ENCODE measurements around the gene PRR23E.

The PRR23E gene

DNA sequence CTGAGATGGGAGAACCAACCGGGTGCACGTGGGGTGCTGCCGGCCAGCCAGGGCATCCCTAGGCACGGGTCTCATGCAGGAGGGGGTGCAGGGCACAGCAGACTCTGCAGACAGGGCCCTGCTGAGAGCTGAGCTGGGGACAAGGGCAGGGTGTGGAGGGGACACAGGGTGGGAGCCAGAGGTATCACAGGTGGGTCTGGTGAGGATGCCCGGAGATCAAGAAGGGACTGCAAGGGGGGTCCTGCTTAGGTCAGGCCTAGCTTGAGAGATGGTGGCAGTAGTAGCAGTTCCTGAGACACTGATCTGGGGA lies 39.5 kb upstream of the PRR23E start:
- Histone ChIP-seq H3K36me3 (ENCODE audit: insufficient read depth, low read length) (no peaks in the 10 kb centered on the region), H3K27ac (ENCODE audit: low read depth, low read length) (no peak overlapping the region), H3K4me1 (ENCODE audit: insufficient read depth, low read length) (no peaks in the 10 kb centered on the region), H3K4me3 (ENCODE audit: low read depth in 1 of 2, low read length in 2 of 2) (no peak overlapping the region), H3K27me3 (ENCODE audit: control insufficient read depth in 1 of 2, insufficient read depth in 2 of 2, low read length in 2 of 2) (peaks cover 12 to 16% of the 10 kb centered on the region in 2 donors), H3K9ac (ENCODE audit: low read length) (no peak overlapping the region), H3K9me3 (ENCODE audit: low read length) (no peaks in the 10 kb centered on the region)

DNA sequence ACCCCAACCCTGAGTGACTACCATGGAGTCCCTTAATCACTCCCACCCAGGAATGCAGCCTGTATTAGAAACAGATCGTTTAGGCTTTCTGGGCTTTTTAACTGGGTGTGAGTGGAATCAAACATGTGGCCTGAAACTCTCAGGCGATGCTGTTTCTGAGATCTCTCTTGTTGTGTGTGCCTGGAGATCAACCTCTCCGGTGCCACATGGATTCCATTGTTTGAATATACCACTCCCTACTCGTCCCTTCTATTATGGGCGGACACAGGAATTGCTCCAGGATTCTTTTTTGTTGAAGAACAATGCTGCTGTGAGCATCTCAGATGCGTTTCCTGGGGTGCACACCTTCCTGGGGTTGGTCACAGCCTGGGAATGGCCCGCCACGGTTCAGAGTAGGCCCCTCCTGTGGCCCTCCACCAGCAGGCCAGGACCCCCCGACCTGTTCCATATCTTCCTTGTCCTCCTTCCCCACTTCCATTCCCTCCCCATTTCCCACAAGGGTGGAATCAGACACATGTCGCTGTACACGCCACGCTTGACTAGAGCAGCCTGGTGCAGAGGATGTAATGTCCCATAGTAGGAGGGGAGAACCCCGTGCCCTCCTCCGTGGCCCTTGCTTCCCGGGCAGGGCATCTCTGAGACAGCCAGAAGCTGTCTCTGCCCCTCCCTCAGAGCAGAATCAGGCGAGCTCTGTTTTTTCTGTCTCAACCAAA lies 36.4 kb upstream of the PRR23E start:
- Histone ChIP-seq H3K4me1 (ENCODE audit: insufficient read depth, low read length) (no peaks in the 10 kb centered on the region), H3K27me3 (ENCODE audit: control insufficient read depth in 1 of 2, insufficient read depth in 2 of 2, low read length in 2 of 2) (peaks cover 13 to 27% of the 10 kb centered on the region in 2 donors), H3K4me3 (ENCODE audit: low read depth in 1 of 2, low read length in 2 of 2) (no peak overlapping the region), H3K9ac (ENCODE audit: low read length) (no peak overlapping the region), H3K27ac (ENCODE audit: low read depth, low read length) (no peak overlapping the region), H3K9me3 (ENCODE audit: low read length) (no peaks in the 10 kb centered on the region), H3K36me3 (ENCODE audit: insufficient read depth, low read length) (no peaks in the 10 kb centered on the region)

DNA sequence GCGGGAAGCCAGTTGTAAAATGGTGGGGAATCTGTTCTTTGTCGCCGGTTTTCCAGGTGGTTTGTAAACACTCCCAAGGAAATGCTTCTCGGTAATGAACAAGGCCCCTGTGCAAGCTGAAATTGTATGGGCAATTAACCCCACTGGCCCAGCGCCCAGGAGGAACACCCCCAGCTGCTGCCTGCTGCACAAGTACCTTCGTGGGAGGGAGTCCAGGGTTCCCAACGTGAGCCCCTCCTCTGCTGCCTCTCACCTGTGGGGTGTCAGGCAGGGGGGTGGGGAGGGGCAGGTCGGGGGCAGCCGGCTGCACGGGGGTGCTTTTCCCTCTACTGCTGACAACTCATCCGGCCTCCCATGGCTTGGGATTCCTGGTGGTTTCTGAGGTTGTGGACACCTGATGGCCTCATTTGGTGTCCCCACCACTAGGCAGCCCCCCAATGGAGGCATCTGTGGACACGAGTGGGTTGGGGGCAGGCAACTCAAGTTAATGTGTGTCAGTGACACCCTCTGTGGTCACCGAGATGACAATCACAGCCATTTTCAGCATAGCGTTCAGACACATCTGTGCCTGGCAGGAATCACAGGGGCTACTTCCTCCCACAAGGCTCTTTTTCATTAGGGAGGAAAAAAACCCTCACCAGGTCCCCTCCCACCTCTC lies 35.6 kb upstream of the PRR23E start:
- H3K9ac ChIP-seq (ENCODE audit: low read length): no peak overlapping the region
- no peaks in the 10 kb centered on the region for H3K9me3 ChIP-seq (ENCODE audit: low read length)
- H3K27me3 ChIP-seq (ENCODE audit: control insufficient read depth in 1 of 2, insufficient read depth in 2 of 2, low read length in 2 of 2): peaks cover 13 to 27% of the 10 kb centered on the region in 2 donors
- H3K27ac ChIP-seq (ENCODE audit: low read depth, low read length): no peak overlapping the region
- H3K4me3 ChIP-seq (ENCODE audit: low read depth in 1 of 2, low read length in 2 of 2): no peak overlapping the region
- no peaks in the 10 kb centered on the region for H3K36me3 ChIP-seq (ENCODE audit: insufficient read depth, low read length)
- H3K4me1 ChIP-seq (ENCODE audit: insufficient read depth, low read length): no peaks in the 10 kb centered on the region

DNA sequence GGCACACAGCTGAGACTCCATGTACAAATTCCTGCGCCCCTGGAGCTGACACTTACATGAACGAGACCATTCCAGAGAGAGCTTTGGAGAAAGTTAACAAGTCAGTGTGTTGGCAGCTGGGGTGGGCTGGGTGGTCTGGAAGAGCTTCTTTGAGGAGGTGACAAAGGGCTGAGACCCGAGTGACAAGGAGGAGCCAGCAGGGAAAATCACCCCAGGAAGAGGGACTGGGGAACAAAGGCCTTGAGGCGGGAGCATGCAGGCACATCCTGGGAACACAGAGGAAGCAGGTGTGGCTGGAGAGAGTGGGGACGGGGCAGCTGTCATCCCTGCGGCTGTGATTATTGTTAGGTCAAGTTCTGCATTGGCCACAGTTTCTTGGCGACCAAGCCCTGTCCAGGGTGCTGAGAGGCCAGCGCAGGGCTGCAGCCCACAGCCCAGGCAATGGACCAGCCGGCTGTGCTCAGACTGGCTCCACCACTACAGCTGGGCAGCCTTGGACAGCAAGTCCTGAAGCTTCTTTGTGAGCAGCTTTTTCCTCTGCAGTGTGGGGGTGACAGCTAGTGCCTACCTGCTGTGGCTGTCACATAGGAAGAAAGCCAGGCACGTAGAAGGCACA lies 34.2 kb upstream of the PRR23E start:
- Histone ChIP-seq H3K36me3 (ENCODE audit: insufficient read depth, low read length) (no peaks in the 10 kb centered on the region), H3K9ac (ENCODE audit: low read length) (no peak overlapping the region), H3K27me3 (ENCODE audit: control insufficient read depth in 1 of 2, insufficient read depth in 2 of 2, low read length in 2 of 2) (peaks cover 13 to 27% of the 10 kb centered on the region in 2 donors), H3K4me3 (ENCODE audit: low read depth in 1 of 2, low read length in 2 of 2) (no peak overlapping the region), H3K4me1 (ENCODE audit: insufficient read depth, low read length) (no peaks in the 10 kb centered on the region), H3K27ac (ENCODE audit: low read depth, low read length) (no peak overlapping the region), H3K9me3 (ENCODE audit: low read length) (no peaks in the 10 kb centered on the region)

DNA sequence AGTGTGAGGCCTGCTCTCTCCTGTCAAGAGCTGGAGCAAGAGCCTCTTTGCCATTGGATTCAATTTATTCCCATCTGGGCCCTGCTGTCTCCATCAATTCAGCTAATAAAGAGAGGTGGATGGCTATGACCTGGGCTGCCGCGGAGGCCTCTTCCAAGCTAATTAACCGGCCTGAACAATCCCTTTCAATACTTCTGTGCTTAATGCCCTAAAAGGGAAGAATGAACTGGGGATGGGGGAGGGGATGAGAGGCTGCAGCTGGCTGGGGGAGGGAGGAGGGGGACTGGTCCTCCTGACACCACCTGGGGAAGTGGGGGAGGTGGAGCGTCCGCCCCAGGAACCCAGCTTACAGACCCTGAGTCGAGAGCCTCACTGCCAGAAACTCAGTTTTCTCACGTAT lies 33.4 kb upstream of the PRR23E start:
- no peak overlapping the region for H3K4me3 ChIP-seq (ENCODE audit: low read depth in 1 of 2, low read length in 2 of 2)
- peaks cover 13 to 27% of the 10 kb centered on the region in 2 donors for H3K27me3 ChIP-seq (ENCODE audit: control insufficient read depth in 1 of 2, insufficient read depth in 2 of 2, low read length in 2 of 2)
- no peaks in the 10 kb centered on the region for H3K9me3 ChIP-seq (ENCODE audit: low read length)
- no peaks in the 10 kb centered on the region for H3K36me3 ChIP-seq (ENCODE audit: insufficient read depth, low read length)
- no peak overlapping the region for H3K9ac ChIP-seq (ENCODE audit: low read length)
- no peaks in the 10 kb centered on the region for H3K4me1 ChIP-seq (ENCODE audit: insufficient read depth, low read length)
- H3K27ac ChIP-seq (ENCODE audit: low read depth, low read length): no peak overlapping the region

DNA sequence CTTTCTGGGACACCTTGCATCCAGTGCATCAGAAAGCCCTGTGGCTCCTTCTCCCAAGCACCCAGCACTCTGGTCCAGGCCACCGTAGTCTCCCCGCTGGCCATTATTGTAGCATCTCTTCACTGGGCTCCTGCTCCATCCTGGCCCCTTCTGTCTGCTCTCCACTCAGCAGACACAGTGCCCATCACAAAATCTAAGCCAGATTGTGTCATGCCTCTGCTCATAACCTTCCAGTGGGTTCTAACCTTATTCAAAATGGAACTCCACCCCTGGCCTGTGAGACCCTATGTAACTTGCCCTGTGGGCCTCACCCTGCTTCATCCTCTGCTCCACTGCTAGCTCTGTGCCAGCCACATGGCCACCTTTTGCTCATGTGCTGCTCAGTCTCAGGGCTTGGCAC lies 31.7 kb upstream of the PRR23E start:
- no peak overlapping the region for H3K9ac ChIP-seq (ENCODE audit: low read length)

DNA sequence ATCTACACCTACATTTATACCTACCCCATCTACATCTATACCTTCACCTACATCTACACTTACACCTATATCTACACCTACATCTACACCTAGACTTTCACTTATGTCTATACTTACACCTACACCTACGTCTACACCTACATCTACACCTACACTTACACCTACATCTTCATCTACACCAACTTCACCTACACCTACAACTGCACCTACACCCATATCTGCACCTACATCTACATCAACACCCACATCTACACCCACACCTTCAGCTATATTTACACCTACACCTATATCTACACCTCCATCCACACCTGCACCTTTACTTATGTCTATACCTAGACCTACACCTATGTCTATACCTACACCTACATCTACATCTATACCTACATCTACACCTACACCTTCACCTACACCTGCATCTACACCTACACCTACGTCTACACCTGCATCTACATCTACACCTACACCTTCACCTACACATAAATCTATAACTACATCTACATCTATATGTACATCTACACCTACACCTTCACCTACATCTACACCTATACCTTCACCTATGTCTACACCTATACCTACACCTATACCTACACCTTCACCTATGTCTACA lies 30.9 kb upstream of the PRR23E start:
- no peaks in the 10 kb centered on the region for H3K4me1 ChIP-seq (ENCODE audit: insufficient read depth, low read length)
- H3K27me3 ChIP-seq (ENCODE audit: control insufficient read depth in 1 of 2, insufficient read depth in 2 of 2, low read length in 2 of 2): peaks cover 10 to 24% of the 10 kb centered on the region in 2 donors
- no peak overlapping the region for H3K4me3 ChIP-seq (ENCODE audit: low read depth in 1 of 2, low read length in 2 of 2)
- no peak overlapping the region for H3K27ac ChIP-seq (ENCODE audit: low read depth, low read length)
- H3K36me3 ChIP-seq (ENCODE audit: insufficient read depth, low read length): no peaks in the 10 kb centered on the region
- H3K9ac ChIP-seq (ENCODE audit: low read length): no peak overlapping the region
- no peaks in the 10 kb centered on the region for H3K9me3 ChIP-seq (ENCODE audit: low read length)

More for the DNA sequence above, 31.7 kb upstream of the PRR23E start:
- no peak overlapping the region for H3K4me3 ChIP-seq (ENCODE audit: low read depth in 1 of 2, low read length in 2 of 2)
- no peaks in the 10 kb centered on the region for H3K4me1 ChIP-seq (ENCODE audit: insufficient read depth, low read length)
- H3K27me3 ChIP-seq (ENCODE audit: control insufficient read depth in 1 of 2, insufficient read depth in 2 of 2, low read length in 2 of 2): peaks cover 13 to 27% of the 10 kb centered on the region in 2 donors
- no peaks in the 10 kb centered on the region for H3K36me3 ChIP-seq (ENCODE audit: insufficient read depth, low read length)
- no peak overlapping the region for H3K27ac ChIP-seq (ENCODE audit: low read depth, low read length)
- no peaks in the 10 kb centered on the region for H3K9me3 ChIP-seq (ENCODE audit: low read length)

DNA sequence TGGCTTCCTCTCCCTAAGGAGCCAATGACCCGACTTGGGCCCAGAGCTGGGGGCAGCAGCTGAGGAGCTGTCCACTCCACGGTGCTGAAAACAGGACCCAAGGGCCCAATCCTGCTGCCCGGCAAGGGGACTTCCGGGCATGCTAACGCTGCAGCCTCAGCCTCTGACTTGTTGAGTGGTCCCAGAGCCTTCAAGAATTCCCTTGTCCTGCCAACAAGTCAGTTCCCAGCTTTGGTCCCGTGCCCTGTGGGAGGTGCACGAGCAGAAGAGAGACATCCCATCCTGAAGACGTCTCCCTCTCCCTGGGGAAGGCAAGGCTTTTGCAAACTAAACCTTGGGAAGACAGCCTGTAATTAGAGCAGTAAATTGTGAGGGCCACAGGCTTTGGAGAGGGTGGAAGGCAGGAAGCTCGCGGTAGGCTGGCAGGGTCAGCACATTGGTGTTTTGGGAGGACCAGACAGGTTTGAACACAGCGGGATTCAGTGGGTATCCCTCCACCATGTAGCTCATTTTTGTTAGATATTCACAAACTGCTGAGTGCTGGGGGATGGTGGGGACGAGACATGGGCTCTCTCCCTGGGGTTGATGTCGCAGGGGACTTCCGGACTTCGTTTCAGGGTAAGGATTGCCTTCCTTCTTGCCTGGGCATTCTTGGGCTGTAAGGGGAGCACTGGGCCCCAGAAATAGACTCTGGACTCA lies 29.8 kb upstream of the PRR23E start:
- Histone ChIP-seq H3K9me3 (ENCODE audit: low read length) (no peaks in the 10 kb centered on the region), H3K27me3 (ENCODE audit: control insufficient read depth in 1 of 2, insufficient read depth in 2 of 2, low read length in 2 of 2) (peaks cover 5 to 21% of the 10 kb centered on the region in 2 donors), H3K4me1 (ENCODE audit: insufficient read depth, low read length) (no peaks in the 10 kb centered on the region), H3K4me3 (ENCODE audit: low read depth in 1 of 2, low read length in 2 of 2) (no peak overlapping the region), H3K36me3 (ENCODE audit: insufficient read depth, low read length) (no peaks in the 10 kb centered on the region), H3K9ac (ENCODE audit: low read length) (no peak overlapping the region), H3K27ac (ENCODE audit: low read depth, low read length) (no peak overlapping the region)

DNA sequence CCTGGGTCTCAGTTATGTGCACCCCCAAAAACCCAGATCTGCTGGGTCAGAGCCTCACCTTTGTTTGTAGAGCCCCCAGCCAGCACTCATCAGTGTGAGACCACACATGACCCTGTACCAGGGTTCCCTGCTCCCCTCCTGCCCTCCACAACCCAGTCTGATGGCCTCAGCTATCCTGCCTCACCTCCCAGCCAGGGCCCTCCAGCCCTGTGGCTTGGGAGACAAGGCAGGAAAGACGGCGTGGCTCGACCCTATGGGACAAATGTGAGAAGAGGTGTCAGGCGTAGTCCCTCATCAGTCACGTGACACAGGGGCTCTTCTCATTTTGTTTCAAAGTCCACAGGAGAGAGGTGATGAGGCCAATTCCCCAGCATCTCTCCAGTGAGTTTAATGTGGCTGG lies 28.3 kb upstream of the PRR23E start:
- Histone ChIP-seq H3K36me3 (ENCODE audit: insufficient read depth, low read length) (no peaks in the 10 kb centered on the region), H3K27me3 (ENCODE audit: control insufficient read depth in 1 of 2, insufficient read depth in 2 of 2, low read length in 2 of 2) (peaks cover 0 to 10% of the 10 kb centered on the region in 2 donors), H3K27ac (ENCODE audit: low read depth, low read length) (no peak overlapping the region), H3K9me3 (ENCODE audit: low read length) (no peaks in the 10 kb centered on the region), H3K4me1 (ENCODE audit: insufficient read depth, low read length) (no peaks in the 10 kb centered on the region), H3K4me3 (ENCODE audit: low read depth in 1 of 2, low read length in 2 of 2) (no peak overlapping the region), H3K9ac (ENCODE audit: low read length) (no peak overlapping the region)

DNA sequence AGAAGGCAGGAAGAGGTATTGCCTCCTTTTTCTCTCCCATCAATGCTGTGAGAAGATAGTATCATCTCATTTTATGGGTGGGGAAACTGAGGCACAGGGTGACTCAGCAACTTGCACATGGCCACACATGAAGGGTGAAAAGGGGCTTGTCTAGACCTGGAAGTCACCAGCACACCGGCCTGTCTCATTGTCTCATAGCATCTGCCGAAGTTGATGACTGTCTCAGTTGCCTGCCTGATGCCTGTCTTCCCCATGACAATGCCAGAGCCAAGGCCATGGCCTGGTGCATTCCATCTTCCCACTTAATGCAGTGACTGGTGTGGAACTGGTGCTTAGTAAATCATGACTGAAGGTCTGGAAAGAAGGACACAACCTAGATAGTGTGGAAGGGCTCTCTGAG lies 27.9 kb upstream of the PRR23E start:
- Histone ChIP-seq H3K27me3 (ENCODE audit: control insufficient read depth in 1 of 2, insufficient read depth in 2 of 2, low read length in 2 of 2) (peaks cover 0 to 10% of the 10 kb centered on the region in 2 donors), H3K4me1 (ENCODE audit: insufficient read depth, low read length) (no peaks in the 10 kb centered on the region), H3K4me3 (ENCODE audit: low read depth in 1 of 2, low read length in 2 of 2) (no peak overlapping the region), H3K27ac (ENCODE audit: low read depth, low read length) (no peak overlapping the region), H3K9me3 (ENCODE audit: low read length) (no peaks in the 10 kb centered on the region), H3K9ac (ENCODE audit: low read length) (no peak overlapping the region), H3K36me3 (ENCODE audit: insufficient read depth, low read length) (no peaks in the 10 kb centered on the region)

All from muscle layer of colon (tissue), 2 donors.